ENCODE data around the gene APELA.
"Not testable (repeated sequence)": the region's sequence is repeated elsewhere in the genome, so short reads cannot be mapped to it uniquely, and the experiment has no call there.

Gene APELA

DNA sequence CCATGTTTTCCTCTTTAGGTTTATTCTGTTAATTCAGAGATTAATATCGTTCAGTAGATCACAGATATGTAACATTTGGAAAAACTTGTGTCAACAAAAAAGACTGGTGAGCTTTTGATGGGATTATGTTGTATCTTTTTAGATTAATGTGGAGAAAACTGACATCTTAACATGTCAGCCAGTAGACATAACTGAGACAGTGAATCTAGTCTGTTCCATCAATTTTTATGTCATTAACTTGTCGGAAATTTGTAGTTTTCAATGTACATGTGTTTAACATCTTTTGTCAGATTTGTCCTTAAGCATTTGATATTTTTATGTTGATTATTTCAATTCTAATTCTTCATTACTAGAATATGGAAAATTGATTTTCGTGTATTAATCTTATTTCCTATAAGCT is 42.0 kb downstream of the APELA start:
- no peak overlapping the region for H3K27ac ChIP-seq (ENCODE audit: low read depth, low read length)
- H3K9me3 ChIP-seq (ENCODE audit: control insufficient read depth in 5 of 5, low read length in 5 of 5): peaks cover 0 to 2% (median 0%) of the 10 kb centered on the region in 5 donors
- H3K4me3 ChIP-seq (ENCODE audit: low read depth in 1 of 5, low read length in 5 of 5): no peak overlapping the region
- no peaks in the 10 kb centered on the region for H3K27me3 ChIP-seq (ENCODE audit: control insufficient read depth in 5 of 5, insufficient read depth in 4 of 5, low read length in 5 of 5)
- no peak overlapping the region for H3K9ac ChIP-seq (ENCODE audit: low read length in 5 of 5)
- no peaks in the 10 kb centered on the region for H3K4me1 ChIP-seq (ENCODE audit: control insufficient read depth in 5 of 5, insufficient read depth in 5 of 5, low read length in 5 of 5)
- no peaks in the 10 kb centered on the region for H3K36me3 ChIP-seq (ENCODE audit: control insufficient read depth in 5 of 5, insufficient read depth in 5 of 5, low read length in 5 of 5)

DNA sequence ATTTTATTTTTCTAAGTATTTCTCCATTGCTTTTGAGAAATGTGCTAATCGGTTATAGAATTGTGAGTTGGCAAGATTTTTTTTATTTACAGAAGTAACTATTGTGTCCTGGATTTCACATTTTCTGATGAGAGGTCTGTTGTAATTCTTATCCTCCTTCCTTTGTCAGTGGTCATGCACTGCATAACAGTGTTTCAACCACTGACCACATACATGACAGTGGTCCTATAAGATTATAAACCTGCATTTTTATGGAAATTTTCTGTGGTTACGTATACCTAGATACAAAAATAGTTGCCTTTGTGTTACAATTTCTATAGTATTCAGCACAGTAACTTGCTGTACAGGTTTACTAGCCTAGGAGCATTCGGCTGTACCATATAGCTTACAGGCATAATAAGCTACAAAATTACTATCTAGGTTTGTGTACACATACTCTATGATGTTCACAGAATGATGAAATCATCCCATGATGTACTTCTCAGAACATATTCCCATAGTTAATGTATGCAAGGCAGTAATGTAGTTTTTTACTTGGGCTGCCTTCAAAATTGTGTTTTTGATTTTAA is 47.8 kb downstream of the APELA start:
- Histone ChIP-seq H3K9me3 (ENCODE audit: control insufficient read depth in 5 of 5, low read length in 5 of 5) (peaks cover 0 to 2% (median 0%) of the 10 kb centered on the region in 5 donors), H3K4me3 (ENCODE audit: low read depth in 1 of 5, low read length in 5 of 5) (no peak overlapping the region), H3K36me3 (ENCODE audit: control insufficient read depth in 5 of 5, insufficient read depth in 5 of 5, low read length in 5 of 5) (no peaks in the 10 kb centered on the region), H3K4me1 (ENCODE audit: control insufficient read depth in 5 of 5, insufficient read depth in 5 of 5, low read length in 5 of 5) (no peaks in the 10 kb centered on the region), H3K9ac (ENCODE audit: low read length in 5 of 5) (no peak overlapping the region), H3K27ac (ENCODE audit: low read depth, low read length) (no peak overlapping the region), H3K27me3 (ENCODE audit: control insufficient read depth in 5 of 5, insufficient read depth in 4 of 5, low read length in 5 of 5) (no peaks in the 10 kb centered on the region)

DNA sequence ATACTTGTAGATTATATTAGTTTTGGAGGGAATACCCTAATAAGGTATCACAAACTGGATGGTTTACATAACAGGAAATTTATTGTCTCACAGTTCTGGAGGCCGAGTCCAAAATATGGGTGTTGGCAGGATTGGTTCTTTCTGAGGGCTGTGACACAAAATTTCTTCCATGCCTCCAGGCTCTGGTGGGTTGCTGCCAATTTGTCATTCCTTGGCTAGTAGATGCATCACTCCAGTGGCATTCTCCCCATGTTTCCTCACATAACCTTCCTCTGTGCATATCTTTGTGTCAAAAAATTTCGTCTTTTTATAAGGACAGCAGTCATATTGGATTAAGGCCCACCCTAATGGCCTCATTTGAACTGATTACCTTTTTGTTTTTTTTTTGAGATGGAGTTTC is 49.3 kb downstream of the APELA start:
- no peaks in the 10 kb centered on the region for H3K27me3 ChIP-seq (ENCODE audit: control insufficient read depth in 5 of 5, insufficient read depth in 4 of 5, low read length in 5 of 5)
- no peak overlapping the region for H3K4me3 ChIP-seq (ENCODE audit: low read depth in 1 of 5, low read length in 5 of 5)
- no peak overlapping the region for H3K27ac ChIP-seq (ENCODE audit: low read depth, low read length)

GRCh38 chr4:164927101-164927500 is 50.1 kb downstream of the APELA start:
- not testable (repeated sequence) for H3K4me3 ChIP-seq (ENCODE audit: low read depth in 1 of 5, low read length in 5 of 5); H3K9ac ChIP-seq (ENCODE audit: low read length in 5 of 5); H3K9me3 ChIP-seq (ENCODE audit: control insufficient read depth in 5 of 5, low read length in 5 of 5); H3K36me3 ChIP-seq (ENCODE audit: control insufficient read depth in 5 of 5, insufficient read depth in 5 of 5, low read length in 5 of 5); H3K4me1 ChIP-seq (ENCODE audit: control insufficient read depth in 5 of 5, insufficient read depth in 5 of 5, low read length in 5 of 5); H3K27ac ChIP-seq (ENCODE audit: low read depth, low read length); H3K27me3 ChIP-seq (ENCODE audit: control insufficient read depth in 5 of 5, insufficient read depth in 4 of 5, low read length in 5 of 5)

More for the DNA sequence above, 49.3 kb downstream of the APELA start:
- Histone ChIP-seq H3K36me3 (ENCODE audit: control insufficient read depth in 5 of 5, insufficient read depth in 5 of 5, low read length in 5 of 5) (no peaks in the 10 kb centered on the region), H3K9ac (ENCODE audit: low read length in 5 of 5) (no peak overlapping the region), H3K4me1 (ENCODE audit: control insufficient read depth in 5 of 5, insufficient read depth in 5 of 5, low read length in 5 of 5) (no peaks in the 10 kb centered on the region), H3K9me3 (ENCODE audit: control insufficient read depth in 5 of 5, low read length in 5 of 5) (no peaks in the 10 kb centered on the region)

- Histone ChIP-seq H3K9me3 (ENCODE audit: control insufficient read depth in 5 of 5, low read length in 5 of 5) (no peaks in the 10 kb centered on the region), H3K27me3 (ENCODE audit: control insufficient read depth in 5 of 5, insufficient read depth in 4 of 5, low read length in 5 of 5) (no peaks in the 10 kb centered on the region), H3K4me3 (ENCODE audit: low read depth in 1 of 5, low read length in 5 of 5) (no peak overlapping the region), H3K9ac (ENCODE audit: low read length in 5 of 5) (no peak overlapping the region), H3K4me1 (ENCODE audit: control insufficient read depth in 5 of 5, insufficient read depth in 5 of 5, low read length in 5 of 5) (no peaks in the 10 kb centered on the region), H3K36me3 (ENCODE audit: control insufficient read depth in 5 of 5, insufficient read depth in 5 of 5, low read length in 5 of 5) (no peaks in the 10 kb centered on the region), H3K27ac (ENCODE audit: low read depth, low read length) (no peak overlapping the region)
Measured at GRCh38 chr4:164930647-164931046, 53.7 kb downstream of the APELA start.

DNA sequence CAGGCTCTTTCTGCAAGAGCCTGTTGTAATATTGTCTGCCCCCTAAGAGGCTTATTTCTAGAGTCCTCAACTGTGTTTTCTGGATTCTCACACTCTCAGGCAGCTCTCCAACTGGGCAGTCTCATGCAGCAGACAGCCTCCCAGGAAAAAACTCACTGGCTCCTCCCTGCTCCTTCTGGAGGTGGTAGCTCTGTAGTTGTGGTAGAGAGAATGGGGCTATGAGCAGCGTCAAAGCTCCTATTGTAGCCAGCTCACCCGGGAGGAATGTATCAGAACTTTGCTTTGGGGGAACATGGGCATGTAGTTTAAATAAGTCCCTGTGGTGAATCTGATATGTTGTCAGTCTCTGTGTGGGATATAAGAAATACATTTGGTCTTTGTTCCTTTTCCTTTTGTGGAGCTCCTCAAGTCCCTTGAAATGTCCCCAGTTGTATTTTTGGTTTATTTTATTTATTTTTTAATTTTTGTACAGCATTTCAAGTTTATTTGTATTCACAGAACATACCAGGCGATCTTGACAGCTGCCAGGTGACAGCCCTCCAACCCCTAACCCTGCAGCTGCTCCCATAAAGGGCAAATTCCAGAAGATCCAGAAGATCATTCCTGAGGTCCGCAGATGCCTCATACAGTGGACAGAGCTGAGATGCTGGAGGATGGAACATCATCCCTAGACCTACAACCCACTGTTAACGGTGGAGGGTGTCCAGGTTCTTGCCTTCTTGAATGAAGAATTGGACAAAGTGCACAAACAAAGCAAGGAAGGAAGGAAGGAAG is 54.8 kb downstream of the APELA start:
- Histone ChIP-seq H3K27me3 (ENCODE audit: control insufficient read depth in 5 of 5, insufficient read depth in 4 of 5, low read length in 5 of 5) (no peaks in the 10 kb centered on the region), H3K27ac (ENCODE audit: low read depth, low read length) (no peak overlapping the region), H3K4me3 (ENCODE audit: low read depth in 1 of 5, low read length in 5 of 5) (no peak overlapping the region), H3K9me3 (ENCODE audit: control insufficient read depth in 5 of 5, low read length in 5 of 5) (no peaks in the 10 kb centered on the region), H3K36me3 (ENCODE audit: control insufficient read depth in 5 of 5, insufficient read depth in 5 of 5, low read length in 5 of 5) (no peaks in the 10 kb centered on the region), H3K9ac (ENCODE audit: low read length in 5 of 5) (no peak overlapping the region), H3K4me1 (ENCODE audit: control insufficient read depth in 5 of 5, insufficient read depth in 5 of 5, low read length in 5 of 5) (no peaks in the 10 kb centered on the region)

DNA sequence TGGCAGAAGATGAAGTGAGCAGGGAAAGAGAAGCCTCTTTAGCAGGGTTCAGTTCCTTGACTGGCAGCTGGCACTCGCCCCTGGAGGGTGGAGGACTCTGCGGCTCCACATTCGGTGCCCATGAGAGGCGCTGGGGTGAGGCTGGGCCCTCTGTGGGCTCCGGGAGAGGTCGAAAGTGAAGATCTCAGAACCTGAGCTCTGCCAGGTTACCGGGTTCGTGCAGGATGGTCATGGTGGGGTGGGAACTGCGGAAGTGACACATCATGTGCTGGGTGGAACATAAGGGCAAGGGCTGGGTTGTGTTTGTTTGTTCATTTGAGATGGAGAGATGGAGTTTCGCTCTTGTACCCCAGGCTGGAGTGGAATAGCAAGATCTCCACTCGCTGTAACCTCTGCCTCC is 56.3 kb downstream of the APELA start:
- H3K27ac ChIP-seq (ENCODE audit: low read depth, low read length): no peak overlapping the region
- H3K36me3 ChIP-seq (ENCODE audit: control insufficient read depth in 5 of 5, insufficient read depth in 5 of 5, low read length in 5 of 5): no peaks in the 10 kb centered on the region
- H3K27me3 ChIP-seq (ENCODE audit: control insufficient read depth in 5 of 5, insufficient read depth in 4 of 5, low read length in 5 of 5): no peaks in the 10 kb centered on the region
- H3K4me3 ChIP-seq (ENCODE audit: low read depth in 1 of 5, low read length in 5 of 5): no peak overlapping the region
- no peak overlapping the region for H3K9ac ChIP-seq (ENCODE audit: low read length in 5 of 5)
- H3K4me1 ChIP-seq (ENCODE audit: control insufficient read depth in 5 of 5, insufficient read depth in 5 of 5, low read length in 5 of 5): peaks cover 0 to 9% (median 5%) of the 10 kb centered on the region in 5 donors
- no peaks in the 10 kb centered on the region for H3K9me3 ChIP-seq (ENCODE audit: control insufficient read depth in 5 of 5, low read length in 5 of 5)

- no peaks in the 10 kb centered on the region for H3K27me3 ChIP-seq (ENCODE audit: control insufficient read depth in 5 of 5, insufficient read depth in 4 of 5, low read length in 5 of 5)
- no peaks in the 10 kb centered on the region for H3K9me3 ChIP-seq (ENCODE audit: control insufficient read depth in 5 of 5, low read length in 5 of 5)
- no peak overlapping the region for H3K9ac ChIP-seq (ENCODE audit: low read length in 5 of 5)
- no peak overlapping the region for H3K4me3 ChIP-seq (ENCODE audit: low read depth in 1 of 5, low read length in 5 of 5)
- no peak overlapping the region for H3K27ac ChIP-seq (ENCODE audit: low read depth, low read length)
- peaks cover 0 to 10% (median 5%) of the 10 kb centered on the region in 5 donors for H3K4me1 ChIP-seq (ENCODE audit: control insufficient read depth in 5 of 5, insufficient read depth in 5 of 5, low read length in 5 of 5)
- H3K36me3 ChIP-seq (ENCODE audit: control insufficient read depth in 5 of 5, insufficient read depth in 5 of 5, low read length in 5 of 5): no peaks in the 10 kb centered on the region
Measured at GRCh38 chr4:164935363-164935762, 58.4 kb downstream of the APELA start.

- H3K9ac ChIP-seq (ENCODE audit: low read length in 5 of 5); H3K4me3 ChIP-seq (ENCODE audit: low read depth in 1 of 5, low read length in 5 of 5); H3K27ac ChIP-seq (ENCODE audit: low read depth, low read length); H3K36me3 ChIP-seq (ENCODE audit: control insufficient read depth in 5 of 5, insufficient read depth in 5 of 5, low read length in 5 of 5); H3K9me3 ChIP-seq (ENCODE audit: control insufficient read depth in 5 of 5, low read length in 5 of 5); H3K4me1 ChIP-seq (ENCODE audit: control insufficient read depth in 5 of 5, insufficient read depth in 5 of 5, low read length in 5 of 5); H3K27me3 ChIP-seq (ENCODE audit: control insufficient read depth in 5 of 5, insufficient read depth in 4 of 5, low read length in 5 of 5): not testable (repeated sequence)
Measured at GRCh38 chr4:164935865-164936606, 59.1 kb downstream of the APELA start.

DNA sequence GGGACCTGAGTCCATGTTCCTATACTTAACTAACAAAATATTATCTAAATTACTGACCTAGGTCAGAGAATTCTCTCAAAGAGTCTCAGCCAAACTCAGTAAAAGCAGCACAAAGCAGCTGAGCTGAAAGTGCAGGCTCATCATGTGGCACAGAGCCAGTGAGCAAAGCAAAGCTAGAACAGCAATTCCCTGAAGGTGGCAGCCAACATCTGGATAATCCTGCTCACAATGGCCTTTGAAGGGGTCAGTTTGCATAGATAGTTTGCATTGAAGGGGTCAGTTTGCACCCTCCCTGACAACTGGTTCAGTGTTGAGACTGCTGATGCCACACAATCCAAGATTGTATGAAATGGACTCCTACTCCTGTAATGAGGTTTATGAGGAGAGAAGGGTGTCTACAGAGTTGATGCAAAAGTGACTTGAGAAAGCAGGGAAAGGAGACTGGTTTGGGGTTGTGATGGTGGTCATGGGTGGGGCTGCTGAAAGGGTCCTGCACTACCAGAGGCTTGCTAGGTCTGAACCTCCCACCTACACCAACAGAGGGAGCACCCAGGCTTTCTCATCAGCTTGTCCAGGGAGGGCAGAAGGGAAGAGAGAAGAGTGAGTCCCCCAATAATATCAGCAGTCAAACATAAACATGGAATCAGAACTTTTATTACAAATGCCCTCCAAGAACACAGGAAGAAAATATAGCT is 60.7 kb downstream of the APELA start:
- Histone ChIP-seq H3K4me3 (ENCODE audit: low read depth in 1 of 5, low read length in 5 of 5) (no peak overlapping the region), H3K27me3 (ENCODE audit: control insufficient read depth in 5 of 5, insufficient read depth in 4 of 5, low read length in 5 of 5) (no peaks in the 10 kb centered on the region)

More for the DNA sequence above, 60.7 kb downstream of the APELA start:
- no peak overlapping the region for H3K9ac ChIP-seq (ENCODE audit: low read length in 5 of 5)
- H3K36me3 ChIP-seq (ENCODE audit: control insufficient read depth in 5 of 5, insufficient read depth in 5 of 5, low read length in 5 of 5): no peaks in the 10 kb centered on the region
- H3K9me3 ChIP-seq (ENCODE audit: control insufficient read depth in 5 of 5, low read length in 5 of 5): no peaks in the 10 kb centered on the region
- H3K27ac ChIP-seq (ENCODE audit: low read depth, low read length): no peak overlapping the region
- peaks cover 0 to 10% (median 5%) of the 10 kb centered on the region in 5 donors for H3K4me1 ChIP-seq (ENCODE audit: control insufficient read depth in 5 of 5, insufficient read depth in 5 of 5, low read length in 5 of 5)

Data from subcutaneous abdominal adipose tissue (tissue), 5 donors.